Spinal cord (tissue), 10 donors: ENCODE data around the gene PARG. TPM values are rescaled to one million over a fixed set of nuclear protein-coding genes. Genes with fewer than 3 reads are reported as not detected.

Source experiments
- DNase-seq, 6 donors: peaks; one replicate each; pipeline versions ENCODE4 v3.0.0 to v3.0.0-alpha.2; 2013 to 2015; ENCODE audit warnings: low spot score in 6 of 6, low read depth in 4 of 6
- H3K27ac ChIP-seq: one replicate; pipeline ENCODE4 v1.5.1; 2013; ENCODE audit warnings: low read depth, low read length, control low read depth
- H3K27me3 ChIP-seq: one replicate; pipeline ENCODE4 v1.6.1; 2013; ENCODE audit warnings: low read length; ENCODE audit not compliant: control insufficient read depth, insufficient read depth
- H3K36me3 ChIP-seq: one replicate; pipeline ENCODE4 v1.6.1; 2013; ENCODE audit warnings: low read length; ENCODE audit not compliant: control insufficient read depth, insufficient read depth
- H3K4me1 ChIP-seq: one replicate; pipeline ENCODE4 v1.6.1; 2013; ENCODE audit warnings: low read length; ENCODE audit not compliant: control insufficient read depth, insufficient read depth
- H3K4me3 ChIP-seq: one replicate; pipeline ENCODE4 v1.5.1; 2013; ENCODE audit warnings: low read depth, low read length, control low read depth
- H3K9me3 ChIP-seq: one replicate; pipeline ENCODE4 v1.6.1; 2013; ENCODE audit warnings: low read length; ENCODE audit not compliant: control insufficient read depth, insufficient read depth
- WGBS: methylation state at CpG from one replicate; pipeline ENCODE4 v1.1.5; 2013; ENCODE audit warnings: missing lambda C conversion rate; ENCODE audit not compliant: insufficient coverage; 5-methylcytosine and 5-hydroxymethylcytosine counted together
- polyA plus RNA-seq, 2 donors: library from polyadenylated mRNA; unstranded; fragments of 120-200 nt; gene quantifications; one replicate each; pipeline ENCODE4 v1.2.1, GENCODE V29; 2013; ENCODE audit not compliant: insufficient read length in 2 of 2
- total RNA-seq, 2 donors: library from RNA; depleted of rRNA in 1 of 2; stranded (reverse); fragments of 120-200 nt in 1 of 2; fragments of >200 nt in 1 of 2; gene quantifications; one replicate each; pipeline versions ENCODE4 v1.2.3 to v1.2.4, GENCODE V29; 2013 to 2014
- donor health status: healthy.

PARG gene
- total and polyA plus RNA-seq, 4 donors: 27.4 to 69.5 (median 37.0) TPM

DNA sequence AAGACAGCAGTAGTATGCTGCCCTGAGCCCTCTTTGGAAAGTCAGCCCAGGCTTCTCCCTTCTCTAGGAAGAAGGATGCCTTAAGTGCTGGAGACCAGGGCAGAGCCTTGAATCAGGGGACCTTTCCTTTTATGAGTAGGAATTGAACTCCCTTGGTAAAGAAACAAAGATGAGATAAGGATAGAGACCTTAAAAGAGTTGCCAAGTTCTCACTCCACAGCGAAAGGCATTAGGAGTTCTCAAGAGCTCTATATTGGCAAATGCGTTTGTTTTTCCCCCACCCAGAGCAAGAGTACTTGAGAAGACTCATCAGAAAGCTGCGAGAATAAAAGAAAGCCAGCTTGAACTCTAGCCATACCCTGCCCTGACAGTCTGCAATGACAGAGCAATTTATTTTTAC lies 106.9 kb downstream of the PARG start:
- H3K4me1 ChIP-seq: no peaks in the 10 kb centered on the region
- H3K36me3 ChIP-seq: peaks cover under 1% of the 10 kb centered on the region
- no peak overlapping the region for H3K27ac ChIP-seq

DNA sequence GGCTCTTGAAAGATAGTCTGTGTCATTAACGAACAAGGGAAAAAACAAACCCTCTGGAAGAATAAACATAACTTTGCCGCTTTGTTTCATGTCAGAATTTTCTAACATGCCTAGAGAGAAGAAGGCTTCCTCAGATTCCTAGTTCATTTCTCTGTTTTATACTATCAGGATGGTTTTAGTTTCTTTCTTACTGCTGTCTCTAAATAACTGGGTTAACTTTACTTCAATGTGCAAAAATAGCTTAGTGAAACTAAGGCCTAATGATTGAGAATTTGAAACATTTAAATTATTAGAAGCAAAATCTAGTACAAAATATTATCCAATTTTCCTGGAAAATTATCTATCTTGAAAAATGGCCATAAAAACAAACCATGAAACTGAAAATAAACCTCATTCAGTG lies 107.6 kb downstream of the PARG start:
- Histone ChIP-seq H3K9me3 (no peaks in the 10 kb centered on the region), H3K27me3 (no peaks in the 10 kb centered on the region), H3K4me1 (no peaks in the 10 kb centered on the region), H3K4me3 (no peak overlapping the region), H3K36me3 (no peaks in the 10 kb centered on the region), H3K27ac (no peak overlapping the region)
- no peak for DNase-seq
- no CpG with 5 or more reads among the region's 2 CpGs for WGBS

More for the DNA sequence above, 106.9 kb downstream of the PARG start:
- Histone ChIP-seq H3K4me3 (no peak overlapping the region), H3K27me3 (no peaks in the 10 kb centered on the region), H3K9me3 (no peaks in the 10 kb centered on the region)
- DNase-seq: no peak
- WGBS: no CpG with 5 or more reads among the region's 3 CpGs

DNA sequence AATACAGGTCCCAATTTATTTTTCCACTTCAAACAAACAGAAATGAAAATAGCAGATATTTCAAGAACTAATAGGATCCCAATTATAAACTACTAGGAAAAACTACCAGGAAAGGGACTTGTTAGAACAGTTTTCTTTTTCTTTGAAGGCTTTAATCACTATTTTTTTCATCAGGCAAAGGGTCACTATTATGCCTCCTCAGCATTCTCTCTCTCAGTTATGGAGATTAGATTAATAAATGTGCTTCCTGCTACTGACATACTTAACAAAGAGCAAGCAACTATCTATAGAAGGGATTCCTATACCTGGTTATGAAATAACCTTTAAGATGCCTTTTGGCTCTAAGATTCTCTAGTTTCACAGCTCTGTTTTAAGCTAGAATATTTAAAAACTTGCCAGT lies 108.7 kb downstream of the PARG start:
- Histone ChIP-seq H3K4me3 (no peak overlapping the region), H3K9me3 (no peaks in the 10 kb centered on the region), H3K27me3 (no peaks in the 10 kb centered on the region), H3K27ac (no peak overlapping the region), H3K4me1 (no peaks in the 10 kb centered on the region), H3K36me3 (peaks cover 4% of the 10 kb centered on the region)
- DNase-seq: no peak

DNA sequence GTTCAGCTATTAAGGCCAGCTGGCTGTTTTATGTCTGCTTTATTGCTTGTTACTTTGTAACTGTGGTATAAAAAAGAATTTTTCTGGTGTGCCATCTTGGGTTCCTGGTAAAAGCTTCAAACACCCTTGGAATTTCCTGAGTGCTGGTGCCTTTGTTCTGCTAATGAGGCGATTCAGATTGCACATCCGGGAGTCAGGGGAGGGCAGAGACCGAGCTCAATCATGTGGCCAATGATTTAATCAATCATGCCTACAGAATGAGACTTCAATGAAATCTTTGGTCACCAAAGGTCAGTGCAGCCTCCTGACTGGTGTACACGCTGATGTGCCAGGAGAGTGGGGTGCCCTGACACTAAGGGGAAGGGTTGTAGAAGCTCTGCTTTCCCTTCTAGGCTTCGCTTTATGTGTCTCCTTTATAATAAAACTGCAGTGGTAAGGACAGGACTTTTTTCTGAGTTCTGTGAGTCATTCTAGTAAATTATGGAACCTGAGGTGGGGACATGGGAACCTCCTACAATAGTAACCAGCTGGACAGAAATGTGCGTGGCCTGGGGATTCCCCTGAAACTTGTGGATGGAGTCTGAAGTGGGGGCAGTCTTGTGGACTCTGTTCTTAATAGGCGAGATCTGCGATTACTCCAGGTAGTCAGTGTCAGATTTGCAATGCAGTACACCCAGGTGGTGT lies 110.3 kb downstream of the PARG start:
- Histone ChIP-seq H3K4me3 (no peak overlapping the region), H3K4me1 (no peaks in the 10 kb centered on the region), H3K9me3 (no peaks in the 10 kb centered on the region), H3K27me3 (no peaks in the 10 kb centered on the region), H3K36me3 (peaks cover 4% of the 10 kb centered on the region), H3K27ac (no peak overlapping the region)
- 7% methylated on average over 2 of the region's 8 CpGs for WGBS
- DNase-seq: peak in 1 of 6 donors; percentile 25

DNA sequence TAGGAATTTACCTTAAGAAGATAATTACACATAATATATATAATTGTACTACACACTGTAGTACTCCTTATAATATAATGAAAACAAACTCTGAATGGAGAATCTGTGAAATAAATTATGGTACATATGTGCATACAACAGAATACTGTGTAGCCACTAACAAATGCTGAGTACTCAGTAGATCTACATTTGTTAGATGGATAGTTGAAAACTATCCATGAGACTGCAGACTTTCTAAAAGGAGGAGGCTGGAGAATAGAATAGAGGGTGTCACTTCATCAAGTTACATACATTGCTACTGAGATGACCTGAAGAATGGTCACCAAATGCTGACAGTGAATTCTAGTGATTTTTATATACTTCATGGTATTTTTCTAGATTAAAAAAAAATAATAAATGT lies 111.0 kb downstream of the PARG start:
- no peak overlapping the region for H3K27ac ChIP-seq
- H3K36me3 ChIP-seq: peaks cover 4% of the 10 kb centered on the region
- H3K4me3 ChIP-seq: no peak overlapping the region
- H3K9me3 ChIP-seq: no peaks in the 10 kb centered on the region
- H3K27me3 ChIP-seq: no peaks in the 10 kb centered on the region
- H3K4me1 ChIP-seq: no peaks in the 10 kb centered on the region
- no peak for DNase-seq

DNA sequence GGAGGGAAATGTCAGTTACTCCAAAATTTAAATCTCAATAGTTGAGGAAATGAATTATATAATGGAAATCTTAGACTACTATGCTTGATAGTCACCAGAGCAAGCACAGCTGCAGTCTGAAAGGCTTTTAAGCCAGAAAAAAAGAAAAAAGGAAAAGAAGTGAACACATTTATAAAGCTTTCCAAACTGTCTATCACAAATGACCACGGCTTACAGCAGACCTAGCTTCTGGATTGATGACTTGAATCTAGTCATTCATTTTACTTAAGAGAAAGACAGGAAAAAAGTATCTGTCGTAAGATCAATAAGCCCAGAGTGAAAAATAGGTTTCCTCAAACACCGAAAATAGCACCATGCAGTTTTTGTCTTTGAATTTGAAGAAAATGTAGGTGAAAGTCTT lies 111.8 kb downstream of the PARG start:
- H3K4me3 ChIP-seq: no peak overlapping the region
- H3K9me3 ChIP-seq: no peaks in the 10 kb centered on the region
- peaks cover 4% of the 10 kb centered on the region for H3K36me3 ChIP-seq
- peak in 2 of 6 donors; percentile 15 to 51 for DNase-seq
- no CpG with 5 or more reads among the region's 3 CpGs for WGBS
- H3K4me1 ChIP-seq: no peaks in the 10 kb centered on the region
- H3K27ac ChIP-seq: no peak overlapping the region
- H3K27me3 ChIP-seq: no peaks in the 10 kb centered on the region

DNA sequence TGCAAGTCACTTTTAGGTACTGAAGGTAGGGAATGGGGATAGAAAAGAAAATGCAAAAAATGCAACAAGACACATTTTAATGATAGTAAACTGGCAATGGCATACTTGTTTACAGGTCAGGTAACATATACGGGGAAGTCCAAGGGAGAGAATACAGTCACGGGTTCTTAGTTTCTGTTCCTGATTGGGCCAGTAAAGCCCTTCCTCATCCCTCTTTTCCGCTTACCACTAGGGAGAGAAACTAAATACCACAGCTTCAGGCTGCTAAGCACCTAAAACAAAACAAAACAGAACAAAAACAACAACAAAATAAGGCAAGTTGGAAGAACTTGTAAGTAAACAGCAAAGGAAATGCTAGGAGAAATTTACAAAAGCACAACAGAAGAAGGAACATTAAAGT lies 114.5 kb downstream of the PARG start:
- WGBS: no CpG with 5 or more reads among the region's 3 CpGs

DNA sequence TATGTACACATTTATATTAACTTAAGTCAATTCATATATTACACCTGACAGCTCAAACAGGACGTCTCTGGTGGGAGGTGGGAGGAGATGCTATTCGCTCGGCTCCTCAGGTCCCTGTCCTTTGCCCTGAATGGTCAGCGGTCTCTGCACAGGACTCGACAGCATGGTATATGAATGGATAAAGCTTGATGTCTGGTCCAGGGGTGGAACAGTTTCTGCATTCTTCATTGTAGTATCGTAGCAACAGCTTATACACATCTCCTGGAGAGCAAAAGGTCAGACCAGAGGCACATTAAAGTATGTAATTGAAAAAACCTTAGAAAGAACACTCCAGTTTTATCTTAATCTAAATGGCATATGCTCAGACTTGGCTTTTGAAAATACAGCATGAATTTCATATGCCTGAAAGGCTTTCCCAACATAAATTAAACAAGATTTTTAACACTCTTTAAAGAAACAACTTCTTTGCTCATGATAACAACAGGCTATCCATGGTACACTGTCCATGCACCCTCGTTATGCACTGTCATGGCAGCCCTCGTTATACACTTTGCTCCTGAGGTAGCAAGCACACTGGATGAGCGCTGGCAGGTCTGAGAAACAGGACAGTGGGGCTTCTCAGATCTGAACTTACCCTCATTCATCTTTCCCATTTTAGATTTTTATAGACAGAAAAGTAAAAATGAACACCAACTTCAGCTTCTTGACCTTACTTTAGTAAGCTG lies 122.4 kb downstream of the PARG start:
- H3K4me1 ChIP-seq: no peaks in the 10 kb centered on the region
- WGBS: 76% methylated on average over 3 of the region's 9 CpGs
- H3K9me3 ChIP-seq: no peaks in the 10 kb centered on the region
- H3K36me3 ChIP-seq: peaks cover 3% of the 10 kb centered on the region
- H3K27me3 ChIP-seq: no peaks in the 10 kb centered on the region
- no peak overlapping the region for H3K27ac ChIP-seq
- DNase-seq: no peak
- H3K4me3 ChIP-seq: no peak overlapping the region

More for the DNA sequence above, 114.5 kb downstream of the PARG start:
- no peaks in the 10 kb centered on the region for H3K9me3 ChIP-seq
- H3K27me3 ChIP-seq: no peaks in the 10 kb centered on the region
- H3K36me3 ChIP-seq: peaks cover 4% of the 10 kb centered on the region
- DNase-seq: no peak
- no peak overlapping the region for H3K4me3 ChIP-seq
- no peak overlapping the region for H3K27ac ChIP-seq
- H3K4me1 ChIP-seq: no peaks in the 10 kb centered on the region

DNA sequence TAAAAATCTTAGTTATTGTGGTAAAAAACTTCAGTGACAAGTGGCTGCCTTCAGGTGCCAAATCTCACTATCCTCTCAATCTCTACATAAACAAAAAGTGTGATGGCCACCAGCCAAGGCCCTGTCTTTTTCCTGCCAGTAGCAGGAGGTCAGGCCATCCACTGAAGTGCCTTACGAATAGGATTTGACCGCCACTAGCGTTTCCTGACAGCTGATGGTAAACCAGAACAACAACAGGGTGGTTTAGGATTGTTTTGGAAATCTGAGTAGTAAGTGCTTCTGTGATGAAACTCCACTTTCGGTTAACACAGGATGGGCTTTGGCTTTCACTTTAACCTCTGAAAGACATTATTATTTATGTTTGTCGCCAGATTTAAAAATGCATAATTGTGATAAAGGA lies 124.0 kb downstream of the PARG start:
- H3K4me3 ChIP-seq: no peak overlapping the region
- H3K36me3 ChIP-seq: peaks cover 3% of the 10 kb centered on the region
- DNase-seq: no peak
- 78% methylated on average over 3 of the region's 5 CpGs for WGBS
- H3K4me1 ChIP-seq: no peaks in the 10 kb centered on the region
- no peak overlapping the region for H3K27ac ChIP-seq
- no peaks in the 10 kb centered on the region for H3K27me3 ChIP-seq
- H3K9me3 ChIP-seq: no peaks in the 10 kb centered on the region

DNA sequence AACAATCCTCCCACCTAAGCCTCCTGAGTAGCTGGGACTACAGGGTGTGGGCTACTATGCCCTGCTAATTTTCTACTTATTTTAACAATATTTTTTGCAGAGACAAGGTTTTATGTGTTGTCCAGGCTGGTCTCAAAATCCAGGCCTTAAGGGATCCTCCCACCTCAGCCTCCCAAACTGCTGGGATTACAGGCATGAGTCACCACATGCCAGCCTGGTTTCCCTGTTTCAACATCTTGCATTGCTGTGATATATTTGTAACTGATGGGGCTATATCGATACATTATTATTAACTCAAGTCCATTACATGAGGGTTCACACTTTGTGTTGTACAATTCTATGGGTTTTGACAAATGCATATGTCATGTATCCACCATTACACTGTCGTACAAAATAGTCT lies 137.8 kb downstream of the PARG start:
- Histone ChIP-seq H3K4me3 (no peak overlapping the region), H3K27me3 (no peaks in the 10 kb centered on the region), H3K4me1 (no peaks in the 10 kb centered on the region), H3K36me3 (no peaks in the 10 kb centered on the region), H3K27ac (no peak overlapping the region), H3K9me3 (no peaks in the 10 kb centered on the region)
- 100% methylated on average over 1 of the region's 2 CpGs for WGBS
- no peak for DNase-seq
